CD4-positive, CD25-positive, alpha-beta regulatory T cell (primary cell): ENCODE measurements around the gene TMEM221. TPM values are rescaled to one million over a fixed set of nuclear protein-coding genes. Genes with fewer than 3 reads are reported as not detected.

Source experiments
- ATAC-seq, 2 donors: fragments of 150-1000 bp; cut with Tn5 transposase; one replicate each; pipeline ENCODE4 v1.10.0; 2021; ENCODE audit warnings: low read depth in 2 of 2, moderate number of reproducible peaks in 2 of 2, moderate library complexity in 1 of 2
- DNase-seq, 3 donors: peaks; one replicate each; pipeline versions ENCODE4 v3.0.0 to v3.0.0-alpha.2; 2012 to 2022; ENCODE audit warnings: mixed read lengths in 1 of 3
- H3K27ac ChIP-seq: one replicate; pipeline ENCODE4 v1.7.0; 2013; ENCODE audit warnings: mild to moderate bottlenecking, low read length; ENCODE audit not compliant: insufficient read depth, poor library complexity, severe bottlenecking
- H3K27me3 ChIP-seq: one replicate; pipeline ENCODE4 v1.7.0; 2013; ENCODE audit warnings: low read length; ENCODE audit not compliant: control insufficient read depth, insufficient read depth
- H3K36me3 ChIP-seq: one replicate; pipeline ENCODE4 v1.7.0; 2013; ENCODE audit warnings: mild to moderate bottlenecking, low read length, moderate library complexity; ENCODE audit not compliant: control insufficient read depth, insufficient read depth
- H3K4me1 ChIP-seq: 2 replicates; pipeline ENCODE4 v1.7.0; 2013; ENCODE audit warnings: mild to moderate bottlenecking, low read length; ENCODE audit not compliant: insufficient read depth, control insufficient read depth, poor library complexity, severe bottlenecking
- H3K4me3 ChIP-seq: one replicate; pipeline ENCODE4 v1.7.0; 2013; ENCODE audit warnings: low read depth, mild to moderate bottlenecking, low read length, moderate library complexity
- H3K9me3 ChIP-seq, 2 experiments: 1 replicate in 1 of 2; 2 replicates in 1 of 2; pipeline ENCODE4 v1.7.0; 2013; ENCODE audit warnings: low read length in 2 of 2, mild to moderate bottlenecking in 1 of 2, moderate library complexity in 1 of 2; ENCODE audit not compliant: control insufficient read depth in 2 of 2
- H3K27ac Mint-ChIP-seq, 3 donors: one replicate each; pipeline ENCODE4 v1.8.0; 2020 to 2022; ENCODE audit warnings: mild to moderate bottlenecking in 3 of 3, mixed read lengths in 3 of 3, moderate library complexity in 2 of 3
- H3K27me3 Mint-ChIP-seq: one replicate; pipeline ENCODE4 v1.8.0; 2022; ENCODE audit warnings: mild to moderate bottlenecking, mixed read lengths
- H3K36me3 Mint-ChIP-seq: one replicate; pipeline ENCODE4 v1.8.0; 2020; ENCODE audit warnings: mixed read lengths
- H3K4me1 Mint-ChIP-seq, 4 donors: one replicate each; pipeline ENCODE4 v1.8.0; 2020 to 2022; ENCODE audit warnings: mixed read lengths in 4 of 4, mild to moderate bottlenecking in 1 of 4
- H3K4me3 Mint-ChIP-seq, 4 donors: one replicate each; pipeline ENCODE4 v1.8.0; 2020 to 2022; ENCODE audit warnings: mild to moderate bottlenecking in 4 of 4, mixed read lengths in 4 of 4, moderate library complexity in 3 of 4
- H3K9me3 Mint-ChIP-seq, 7 donors: one replicate each; pipeline ENCODE4 v1.8.0; 2020 to 2022; ENCODE audit warnings: mixed read lengths in 7 of 7, mild to moderate bottlenecking in 3 of 7, moderate library complexity in 2 of 7
- polyA plus RNA-seq, 4 donors: library from polyadenylated mRNA; unstranded; fragments of 300-500 nt; fragmentation: Illumina TruSeq; gene quantifications; one replicate each; pipeline ENCODE4 v1.2.3, GENCODE V29; 2021
- total RNA-seq: library from RNA; stranded (reverse); gene quantifications from one replicate; pipeline ENCODE4 v1.2.3, GENCODE V29; 2022

The TMEM221 gene
- total and polyA plus RNA-seq, 5 donors from 2014 or later, result 0.16 TPM; not detected in 4

GRCh38 chr19:17431417-17431816 lies 17.1 kb downstream of the TMEM221 start:
- no peak for DNase-seq
- H3K36me3 ChIP-seq, result no peaks in the 10 kb centered on the region
- H3K4me1 ChIP-seq, result no peaks in the 10 kb centered on the region
- Mint-ChIP-seq H3K4me1 (no peaks in the 10 kb centered on the region), H3K36me3 (no peaks in the 10 kb centered on the region), H3K4me3 (no peak overlapping the region), H3K27ac (peak overlapping the region in 1 of 3 donors; percentile 5), H3K27me3 (no peaks in the 10 kb centered on the region), H3K9me3 (no peaks in the 10 kb centered on the region)
- H3K4me3 ChIP-seq, result no peak overlapping the region
- H3K27ac ChIP-seq, result no peak overlapping the region
- no peak for ATAC-seq
- H3K27me3 ChIP-seq, result no peaks in the 10 kb centered on the region
- H3K9me3 ChIP-seq, result no peaks in the 10 kb centered on the region

- Mint-ChIP-seq H3K27ac (peak overlapping the region in 1 of 3 donors; percentile 89), H3K4me3 (no peak overlapping the region), H3K9me3 (no peaks in the 10 kb centered on the region), H3K36me3 (no peaks in the 10 kb centered on the region), H3K27me3 (no peaks in the 10 kb centered on the region), H3K4me1 (no peaks in the 10 kb centered on the region)
- Histone ChIP-seq H3K9me3 (no peaks in the 10 kb centered on the region), H3K4me3 (no peak overlapping the region), H3K36me3 (no peaks in the 10 kb centered on the region), H3K4me1 (no peaks in the 10 kb centered on the region), H3K27ac (no peak overlapping the region), H3K27me3 (no peaks in the 10 kb centered on the region)
- ATAC-seq, result no peak
- no peak for DNase-seq
These were observed 18.8 kb downstream of the TMEM221 start for GRCh38 chr19:17429641-17430113.

GRCh38 chr19:17424743-17425365 lies 23.6 kb downstream of the TMEM221 start:
- Mint-ChIP-seq H3K9me3 (no peaks in the 10 kb centered on the region), H3K4me1 (peaks cover 0 to 12% (median 3%) of the 10 kb centered on the region in 4 donors), H3K4me3 (no peak overlapping the region), H3K36me3 (peaks cover 4% of the 10 kb centered on the region), H3K27me3 (no peaks in the 10 kb centered on the region), H3K27ac (no peak overlapping the region)
- Histone ChIP-seq H3K4me3 (no peak overlapping the region), H3K27me3 (no peaks in the 10 kb centered on the region), H3K4me1 (peaks cover 9% of the 10 kb centered on the region), H3K27ac (no peak overlapping the region), H3K36me3 (no peaks in the 10 kb centered on the region), H3K9me3 (no peaks in the 10 kb centered on the region)
- ATAC-seq, result peak; percentile 29 to 35
- no peak for DNase-seq

- Mint-ChIP-seq H3K9me3 (no peaks in the 10 kb centered on the region), H3K27ac (no peak overlapping the region), H3K36me3 (peaks cover 4% of the 10 kb centered on the region), H3K4me3 (no peak overlapping the region), H3K4me1 (peaks cover 0 to 21% (median 7%) of the 10 kb centered on the region in 4 donors), H3K27me3 (no peaks in the 10 kb centered on the region)
- Histone ChIP-seq H3K4me3 (no peak overlapping the region), H3K4me1 (peaks cover 16% of the 10 kb centered on the region), H3K36me3 (no peaks in the 10 kb centered on the region), H3K9me3 (no peaks in the 10 kb centered on the region), H3K27me3 (no peaks in the 10 kb centered on the region), H3K27ac (no peak overlapping the region)
- no peak for ATAC-seq
- DNase-seq, result no peak
These were observed 24.8 kb downstream of the TMEM221 start for GRCh38 chr19:17423429-17424208.

GRCh38 chr19:17421942-17422341 lies 26.5 kb downstream of the TMEM221 start:
- no peaks in the 10 kb centered on the region for H3K27me3 ChIP-seq
- H3K4me3 Mint-ChIP-seq, result peak overlapping the region in 2 of 4 donors; percentile 59 to 92
- peaks cover 0 to 21% (median 7%) of the 10 kb centered on the region in 4 donors for H3K4me1 Mint-ChIP-seq
- ATAC-seq, result no peak
- H3K9me3 Mint-ChIP-seq, result no peaks in the 10 kb centered on the region
- H3K36me3 ChIP-seq, result no peaks in the 10 kb centered on the region
- no peaks in the 10 kb centered on the region for H3K9me3 ChIP-seq
- H3K27ac Mint-ChIP-seq, result no peak overlapping the region
- no peak overlapping the region for H3K27ac ChIP-seq
- H3K4me3 ChIP-seq, result no peak overlapping the region
- peaks cover 6% of the 10 kb centered on the region for H3K36me3 Mint-ChIP-seq
- DNase-seq, result no peak
- H3K4me1 ChIP-seq, result peaks cover 16% of the 10 kb centered on the region
- no peaks in the 10 kb centered on the region for H3K27me3 Mint-ChIP-seq

- Mint-ChIP-seq H3K9me3 (no peaks in the 10 kb centered on the region), H3K36me3 (peaks cover 11% of the 10 kb centered on the region), H3K27ac (peak overlapping the region; percentile 57 to 92 (median 92)), H3K4me3 (peak overlapping the region; percentile 92 to 98 (median 94)), H3K4me1 (peaks cover 0 to 21% (median 8%) of the 10 kb centered on the region in 4 donors), H3K27me3 (no peaks in the 10 kb centered on the region)
- peak overlapping the region; percentile 72 for H3K27ac ChIP-seq
- no peaks in the 10 kb centered on the region for H3K9me3 ChIP-seq
- peaks cover 16% of the 10 kb centered on the region for H3K4me1 ChIP-seq
- no peak for ATAC-seq
- DNase-seq, result peak in 1 of 3 donors; percentile 45
- H3K36me3 ChIP-seq, result no peaks in the 10 kb centered on the region
- H3K27me3 ChIP-seq, result no peaks in the 10 kb centered on the region
- peak overlapping the region; percentile 57 for H3K4me3 ChIP-seq
These were observed 28.0 kb downstream of the TMEM221 start for GRCh38 chr19:17420475-17420924.

- Mint-ChIP-seq H3K27ac (peak within 1 kb of the TSS; percentile 69 to 96 (median 92)), H3K4me1 (peaks cover 0 to 21% (median 8%) of the 10 kb centered on the region in 4 donors), H3K9me3 (no peaks in the 10 kb centered on the region), H3K36me3 (peaks cover 17% of the 10 kb centered on the region), H3K27me3 (no peaks in the 10 kb centered on the region), H3K4me3 (peak within 1 kb of the TSS; percentile 92 to 98 (median 94))
- peaks cover 16% of the 10 kb centered on the region for H3K4me1 ChIP-seq
- H3K36me3 ChIP-seq, result peaks cover 5% of the 10 kb centered on the region
- H3K27ac ChIP-seq, result peak within 1 kb of the TSS; percentile 72
- DNase-seq, result peak; percentile 93 to 99 (median 97)
- peak within 1 kb of the TSS; percentile 81 for H3K4me3 ChIP-seq
- no peaks in the 10 kb centered on the region for H3K9me3 ChIP-seq
- H3K27me3 ChIP-seq, result no peaks in the 10 kb centered on the region
- ATAC-seq, result peak; percentile 96 to 97
These were observed 28.6 kb downstream of the TMEM221 start, which contains the start of gene MVB12A for GRCh38 chr19:17419621-17420474. MVB12A (plus strand) TSS chr19:17420047; CDS start chr19:17420136, 89 bp downstream.
